Mesenchymal stem cell (in vitro differentiated cells and primary cell): ENCODE data around the gene FLT3.

ENCODE experiments used
- DNase-seq: peaks from one replicate; pipeline ENCODE4 v3.0.0-alpha.2; 2013
- H2AFZ ChIP-seq: one replicate; pipeline ENCODE4 v1.6.1; 2013; ENCODE audit warnings: low read depth, mild to moderate bottlenecking, control low read depth, inconsistent platforms, low read length, moderate library complexity
- H2AK5ac ChIP-seq: 2 replicates; pipeline ENCODE4 v1.6.1; 2013; ENCODE audit warnings: low read length, moderate library complexity, mild to moderate bottlenecking, inconsistent platforms; ENCODE audit not compliant: severe bottlenecking
- H2BK120ac ChIP-seq: one replicate; pipeline ENCODE4 v1.6.1; 2013; ENCODE audit warnings: low read depth, mild to moderate bottlenecking, inconsistent platforms, low read length, moderate library complexity
- H2BK12ac ChIP-seq, 2 experiments: one replicate each; pipeline ENCODE4 v1.6.1; 2013; ENCODE audit warnings: inconsistent platforms in 2 of 2, low read length in 2 of 2, mild to moderate bottlenecking in 2 of 2, moderate library complexity in 2 of 2, control low read depth in 1 of 2
- H2BK15ac ChIP-seq: one replicate; pipeline ENCODE4 v1.6.1; 2013; ENCODE audit warnings: mild to moderate bottlenecking, low read depth, inconsistent platforms; ENCODE audit not compliant: poor library complexity, severe bottlenecking
- H2BK5ac ChIP-seq: 2 replicates; pipeline ENCODE4 v1.6.1; 2013; ENCODE audit warnings: low read depth, mild to moderate bottlenecking, low read length, control low read depth, inconsistent platforms; ENCODE audit not compliant: poor library complexity, severe bottlenecking
- H3K14ac ChIP-seq, 2 experiments: one replicate each; pipeline ENCODE4 v1.6.1; 2013; ENCODE audit warnings: inconsistent platforms in 2 of 2, low read length in 2 of 2, control low read depth in 1 of 2, mild to moderate bottlenecking in 1 of 2, moderate library complexity in 1 of 2
- H3K18ac ChIP-seq, 2 experiments: one replicate each; pipeline ENCODE4 v1.6.1; 2013; ENCODE audit warnings: inconsistent platforms in 2 of 2, low read length in 2 of 2, control low read depth in 1 of 2, low read depth in 1 of 2, mild to moderate bottlenecking in 1 of 2
- H3K23ac ChIP-seq, 2 experiments: one replicate each; pipeline ENCODE4 v1.6.1; 2013; ENCODE audit warnings: inconsistent platforms in 2 of 2, low read length in 2 of 2, mild to moderate bottlenecking in 2 of 2, moderate library complexity in 2 of 2, control low read depth in 1 of 2
- H3K27ac ChIP-seq: 2 replicates; pipeline ENCODE4 v1.5.1; 2013; ENCODE audit warnings: mild to moderate bottlenecking, moderate library complexity, low read length, control low read depth, inconsistent platforms; ENCODE audit not compliant: poor library complexity, severe bottlenecking
- H3K27me3 ChIP-seq, 2 experiments: 2 replicates each; pipeline versions ENCODE4 v1.6.1 to v1.7.0; 2013; ENCODE audit warnings: low read length in 2 of 2, mild to moderate bottlenecking in 2 of 2, moderate library complexity in 2 of 2, control low read depth in 1 of 2, inconsistent platforms in 1 of 2; ENCODE audit not compliant: control insufficient read depth in 1 of 2, insufficient read depth in 1 of 2
- H3K36me3 ChIP-seq, 2 experiments: 2 replicates each; pipeline versions ENCODE4 v1.6.1 to v1.7.0; 2013; ENCODE audit warnings: low read length in 2 of 2, control low read depth in 1 of 2, inconsistent platforms in 1 of 2, low read depth in 1 of 2, mild to moderate bottlenecking in 1 of 2; ENCODE audit not compliant: insufficient read depth in 2 of 2, control insufficient read depth in 1 of 2
- H3K4ac ChIP-seq, 2 experiments: one replicate each; pipeline ENCODE4 v1.6.1; 2013; ENCODE audit warnings: inconsistent platforms in 2 of 2, low read length in 2 of 2, mild to moderate bottlenecking in 2 of 2, moderate library complexity in 2 of 2, control low read depth in 1 of 2, low read depth in 1 of 2
- H3K4me1 ChIP-seq: 2 replicates; pipeline ENCODE4 v1.6.1; 2013; ENCODE audit warnings: low read depth, low read length, control low read depth; ENCODE audit not compliant: control insufficient read depth, insufficient read depth
- H3K4me2 ChIP-seq: 2 replicates; pipeline ENCODE4 v1.6.1; 2013; ENCODE audit warnings: low read length, mild to moderate bottlenecking, inconsistent platforms; ENCODE audit not compliant: poor library complexity, severe bottlenecking
- H3K4me3 ChIP-seq, 2 experiments: 2 replicates each; pipeline versions ENCODE4 v1.5.1 to v1.7.0; 2013; ENCODE audit warnings: low read length in 2 of 2, mild to moderate bottlenecking in 2 of 2, control low read depth in 1 of 2, low read depth in 1 of 2; ENCODE audit not compliant: insufficient read depth in 1 of 2
- H3K79me1 ChIP-seq: replicated peaks from 2 replicates; pipeline ENCODE4 v1.6.1; 2013; ENCODE audit warnings: mild to moderate bottlenecking, control low read depth, low read length, inconsistent platforms; ENCODE audit not compliant: poor library complexity, severe bottlenecking
- H3K9ac ChIP-seq: 2 replicates; pipeline ENCODE4 v1.7.0; 2013; ENCODE audit warnings: mild to moderate bottlenecking, low read length, moderate library complexity
- H3K9me3 ChIP-seq: 2 replicates; pipeline ENCODE4 v1.7.0; 2013; ENCODE audit warnings: mild to moderate bottlenecking, low read length; ENCODE audit not compliant: control insufficient read depth
- H4K8ac ChIP-seq: one replicate; pipeline ENCODE4 v1.6.1; 2013; ENCODE audit warnings: inconsistent platforms, mild to moderate bottlenecking, low read length, moderate library complexity
- H4K91ac ChIP-seq: one replicate; pipeline ENCODE4 v1.6.1; 2013; ENCODE audit warnings: mild to moderate bottlenecking, low read length, inconsistent platforms
- WGBS: methylation state at CpG from one replicate; pipeline ENCODE4 v1.1.7; 2013; ENCODE audit warnings: mixed read lengths; 5-methylcytosine and 5-hydroxymethylcytosine counted together

The FLT3 gene

DNA sequence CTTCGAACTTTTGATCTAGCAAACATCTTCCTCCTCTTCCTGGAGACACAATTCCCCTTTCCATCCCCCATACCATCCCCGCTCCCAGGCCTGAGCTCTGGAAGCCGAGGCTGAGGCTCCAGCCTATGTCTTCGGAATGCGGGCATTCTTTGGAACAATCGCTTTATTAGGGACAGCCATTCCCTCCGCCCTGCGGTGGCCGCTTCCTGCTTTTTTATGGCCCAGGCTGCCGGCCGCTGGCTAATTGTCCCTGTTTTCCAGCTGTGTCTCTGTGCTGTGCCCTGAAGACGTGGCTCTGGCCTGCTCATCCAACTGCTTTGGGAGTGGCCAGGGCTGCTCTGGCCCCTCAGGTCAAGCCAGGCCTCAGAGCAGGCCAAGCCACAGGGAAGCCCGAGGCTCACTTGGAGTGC, 129.1 kb downstream of the FLT3 start:
- Histone ChIP-seq H2AK5ac (no peak overlapping the region), H3K36me3 (peaks cover 0 to 3% of the 10 kb centered on the region in 2 experiments), H3K23ac (no peak overlapping the region), H3K9ac (no peak overlapping the region), H3K4me1 (peaks cover 17% of the 10 kb centered on the region), H4K8ac (no peak overlapping the region), H3K27me3 (peaks cover 97 to 100% of the 10 kb centered on the region in 2 experiments), H3K4me2 (no peak overlapping the region), H2BK120ac (no peak overlapping the region), H2BK15ac (no peak overlapping the region), H3K27ac (no peak overlapping the region), H2AFZ (no peak overlapping the region), H2BK5ac (no peak overlapping the region), H2BK12ac (no peak overlapping the region), H3K18ac (no peak overlapping the region), H3K4ac (no peak overlapping the region), H3K9me3 (no peaks in the 10 kb centered on the region), H3K4me3 (no peak overlapping the region), H3K79me1 (no peaks in the 10 kb centered on the region), H4K91ac (peak overlapping the region; percentile 3), H3K14ac (no peak overlapping the region)
- WGBS: 10% methylated on average over 12 of the region's 13 CpGs
- DNase-seq: no peak

DNA sequence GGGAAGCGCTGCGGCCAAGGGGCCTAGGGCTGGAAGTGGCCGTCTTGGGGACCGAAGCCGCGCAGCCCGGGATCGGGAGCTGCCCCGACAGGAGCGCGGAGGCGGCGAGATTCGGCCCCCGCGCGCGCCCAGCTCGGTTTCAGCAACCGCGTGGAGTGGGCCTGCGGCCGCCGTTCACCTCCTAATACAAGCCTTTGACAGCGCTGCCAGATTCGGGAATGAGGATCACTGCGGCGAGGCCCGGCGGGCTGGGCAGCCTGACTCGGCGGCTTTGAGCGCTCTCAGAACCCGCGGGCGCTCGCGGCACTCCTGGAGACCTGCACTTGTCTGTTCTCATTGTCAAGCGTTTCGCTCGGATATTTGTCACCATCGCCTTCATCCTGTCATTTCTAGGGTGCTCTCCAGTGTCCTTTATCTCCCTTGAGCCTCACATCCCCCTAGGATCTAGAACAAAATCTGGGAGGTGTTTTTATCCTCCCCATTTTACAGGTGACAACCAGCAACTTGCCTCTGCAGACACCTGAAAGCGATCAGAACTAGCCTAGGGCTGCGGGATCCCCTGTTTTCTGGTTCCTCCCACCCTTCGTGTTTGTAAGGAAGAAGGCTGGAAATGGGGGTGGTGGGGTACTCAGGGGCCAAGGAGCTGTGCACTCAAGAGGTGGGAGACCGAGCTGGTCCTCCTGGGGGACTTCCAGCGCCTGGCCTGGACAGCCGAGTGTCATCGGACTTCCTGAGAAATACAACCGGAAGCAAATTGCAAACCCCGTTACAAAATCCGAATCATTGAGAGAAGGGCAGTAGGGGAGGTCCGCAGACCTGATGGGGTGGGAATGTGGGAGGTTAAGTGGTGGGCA, 129.8 kb downstream of the FLT3 start:
- Histone ChIP-seq H3K27ac (no peak overlapping the region), H4K8ac (peak overlapping the region; percentile 30), H3K9ac (no peak overlapping the region), H3K18ac (no peak overlapping the region), H4K91ac (no peak overlapping the region), H3K4me2 (no peak overlapping the region), H3K23ac (no peak overlapping the region), H2AFZ (no peak overlapping the region), H2BK5ac (no peak overlapping the region), H2AK5ac (no peak overlapping the region), H3K79me1 (no peaks in the 10 kb centered on the region), H3K4me3 (no peak overlapping the region), H2BK12ac (no peak overlapping the region), H3K4me1 (peaks cover 16% of the 10 kb centered on the region), H3K36me3 (peaks cover 0 to 3% of the 10 kb centered on the region in 2 experiments), H3K14ac (no peak overlapping the region), H3K4ac (no peak overlapping the region), H2BK15ac (no peak overlapping the region), H3K9me3 (no peaks in the 10 kb centered on the region), H3K27me3 (peaks cover 97 to 100% of the 10 kb centered on the region in 2 experiments), H2BK120ac (no peak overlapping the region)
- 7% methylated on average over 45 of the region's 53 CpGs for WGBS
- DNase-seq: no peak

DNA sequence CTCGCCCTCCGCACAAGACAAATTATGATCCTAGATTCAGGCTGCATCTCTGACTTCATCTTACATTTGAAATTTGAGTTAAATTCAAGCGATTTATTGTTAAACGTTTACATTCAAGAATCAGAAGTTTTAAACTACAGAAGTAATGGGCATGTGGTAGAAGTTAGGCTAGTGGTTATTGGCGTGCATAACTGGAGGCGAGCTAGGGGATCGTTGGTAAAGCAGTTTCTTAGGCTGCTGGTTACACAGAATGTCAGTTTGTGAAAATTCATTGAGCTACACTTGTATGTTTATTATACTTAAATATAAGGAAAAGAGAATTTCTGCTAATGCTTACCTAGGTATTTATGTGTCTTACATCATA, 130.5 kb downstream of the FLT3 start:
- Histone ChIP-seq H3K4ac (no peak overlapping the region), H3K4me2 (no peak overlapping the region), H2BK120ac (no peak overlapping the region), H4K8ac (no peak overlapping the region), H2BK15ac (no peak overlapping the region), H2AK5ac (no peak overlapping the region), H3K79me1 (no peaks in the 10 kb centered on the region), H3K27me3 (peaks cover 97 to 100% of the 10 kb centered on the region in 2 experiments), H4K91ac (no peak overlapping the region), H3K36me3 (peaks cover 0 to 3% of the 10 kb centered on the region in 2 experiments), H3K9ac (no peak overlapping the region), H2BK12ac (no peak overlapping the region), H3K27ac (no peak overlapping the region), H3K9me3 (no peaks in the 10 kb centered on the region), H3K18ac (no peak overlapping the region), H2BK5ac (no peak overlapping the region), H3K4me1 (peaks cover 16% of the 10 kb centered on the region), H3K23ac (no peak overlapping the region), H3K4me3 (no peak overlapping the region), H2AFZ (no peak overlapping the region), H3K14ac (no peak overlapping the region)
- 17% methylated on average over 4 of the region's 7 CpGs for WGBS
- DNase-seq: no peak

DNA sequence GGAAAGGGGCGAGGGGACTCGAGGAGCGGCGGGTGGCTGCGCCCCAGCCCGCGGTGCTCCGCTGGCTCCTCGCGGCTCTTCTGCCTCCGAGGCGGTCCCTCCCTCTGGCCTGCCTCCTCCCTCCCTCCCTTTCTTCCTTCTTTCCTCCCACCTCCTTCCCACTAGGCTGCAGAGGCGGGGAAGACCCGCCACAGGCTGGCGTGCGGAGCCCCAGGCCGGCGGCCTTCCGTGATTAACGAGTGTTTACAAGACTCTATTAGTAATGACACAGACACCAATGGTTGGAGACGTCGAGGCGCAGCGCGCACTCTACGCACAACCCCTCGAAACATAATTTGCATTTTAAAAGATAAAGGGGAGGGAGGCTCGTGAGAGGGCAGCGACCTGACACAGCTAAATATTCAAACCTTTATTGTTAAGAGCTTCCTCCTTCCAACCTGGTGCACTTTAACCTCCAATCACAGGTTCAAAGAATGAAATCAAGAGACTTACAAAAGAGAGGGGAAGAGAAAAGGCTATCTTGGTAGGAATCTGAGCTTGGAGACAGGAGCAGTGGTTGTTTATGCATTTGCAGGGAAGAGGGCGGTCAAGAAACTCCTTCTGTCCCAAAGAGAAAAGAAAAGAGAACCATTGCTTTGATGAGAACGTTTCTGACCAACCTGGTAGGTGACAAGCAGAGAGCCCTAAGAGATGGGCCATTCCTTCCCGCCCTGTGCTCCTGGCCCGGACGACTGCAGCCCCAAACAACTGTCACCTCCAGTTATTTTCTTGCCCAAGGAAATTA, 131.1 kb downstream of the FLT3 start, which contains the start of gene CDX2:
Gene CDX2 (minus strand): TSS at position 234 of the 784 bp plus-strand sequence. CDS start 309 bp downstream, outside the sequence.
- Histone ChIP-seq H3K18ac (peak within 1 kb of the TSS in 1 of 2 experiments; percentile 68), H4K8ac (peak within 1 kb of the TSS; percentile 60), H3K14ac (peak within 1 kb of the TSS in 1 of 2 experiments; percentile 68), H3K4me1 (peaks cover 16% of the 10 kb centered on the region), H3K27ac (no peak within 1 kb of the TSS), H3K4me2 (peak within 1 kb of the TSS; percentile 47), H3K9me3 (no peaks in the 10 kb centered on the region), H2BK5ac (no peak within 1 kb of the TSS), H3K79me1 (no peaks in the 10 kb centered on the region), H3K9ac (no peak within 1 kb of the TSS), H3K4ac (no peak within 1 kb of the TSS), H3K23ac (peak within 1 kb of the TSS in 1 of 2 experiments; percentile 99), H2AFZ (peak within 1 kb of the TSS; percentile 47), H2AK5ac (no peak within 1 kb of the TSS), H4K91ac (peak within 1 kb of the TSS; percentile 78), H2BK120ac (peak within 1 kb of the TSS; percentile 8), H3K27me3 (peaks cover 97 to 100% of the 10 kb centered on the region in 2 experiments), H3K36me3 (peaks cover 0 to 3% of the 10 kb centered on the region in 2 experiments), H3K4me3 (no peak within 1 kb of the TSS), H2BK15ac (no peak within 1 kb of the TSS), H2BK12ac (peak within 1 kb of the TSS in 1 of 2 experiments; percentile 16)
- peak; percentile 83 for DNase-seq
- 2% methylated on average over 26 of the region's 34 CpGs for WGBS
